PFSK-1 (cell line): ENCODE measurements around the gene LAMP1.

ENCODE experiments used
- FOXP2 ChIP-seq: optimal IDR thresholded peaks from 2 replicates; pipeline ENCODE3; 2011; ENCODE audit warnings: borderline replicate concordance, control low read depth, inconsistent platforms; ENCODE audit not compliant: insufficient read depth; ENCODE audit errors: extremely low read length, extremely low read depth
- POLR2AphosphoS5 ChIP-seq: IDR thresholded peaks from 2 replicates; pipeline ENCODE4 v1.6.1; 2012; ENCODE audit warnings: low read depth, mild to moderate bottlenecking, control low read depth, low read length, moderate library complexity
- SIN3A ChIP-seq: IDR thresholded peaks from 2 replicates; pipeline ENCODE4 v1.6.1; 2012; ENCODE audit warnings: mild to moderate bottlenecking, low read length, moderate library complexity, borderline replicate concordance; ENCODE audit not compliant: insufficient read depth
- TAF1 ChIP-seq: IDR thresholded peaks from 2 replicates; pipeline ENCODE4 v1.6.1; 2012; ENCODE audit warnings: low read length, control low read depth, borderline replicate concordance; ENCODE audit not compliant: insufficient read depth
- TF ChIP-seq, protein P1 (sequence below), 2 experiments: IDR thresholded peaks; 2 replicates each; pipeline versions ENCODE4 v1.6.1 to v1.8.0; 2011 to 2012; ENCODE audit warnings: low read depth in 2 of 2, low read length in 2 of 2, control low read depth in 1 of 2, inconsistent platforms in 1 of 2, mild to moderate bottlenecking in 1 of 2, moderate library complexity in 1 of 2; ENCODE audit not compliant: insufficient read depth in 1 of 2

LAMP1 gene

GRCh38 chr13:113272701-113273181 lies 24.3 kb upstream of the LAMP1 start:
- no peak for TF ChIP-seq POLR2AphosphoS5
- TF ChIP-seq TAF1, result no peak
- no peak for TF ChIP-seq SIN3A
- TF ChIP-seq FOXP2, result no peak
- TF ChIP-seq, protein P1, sequence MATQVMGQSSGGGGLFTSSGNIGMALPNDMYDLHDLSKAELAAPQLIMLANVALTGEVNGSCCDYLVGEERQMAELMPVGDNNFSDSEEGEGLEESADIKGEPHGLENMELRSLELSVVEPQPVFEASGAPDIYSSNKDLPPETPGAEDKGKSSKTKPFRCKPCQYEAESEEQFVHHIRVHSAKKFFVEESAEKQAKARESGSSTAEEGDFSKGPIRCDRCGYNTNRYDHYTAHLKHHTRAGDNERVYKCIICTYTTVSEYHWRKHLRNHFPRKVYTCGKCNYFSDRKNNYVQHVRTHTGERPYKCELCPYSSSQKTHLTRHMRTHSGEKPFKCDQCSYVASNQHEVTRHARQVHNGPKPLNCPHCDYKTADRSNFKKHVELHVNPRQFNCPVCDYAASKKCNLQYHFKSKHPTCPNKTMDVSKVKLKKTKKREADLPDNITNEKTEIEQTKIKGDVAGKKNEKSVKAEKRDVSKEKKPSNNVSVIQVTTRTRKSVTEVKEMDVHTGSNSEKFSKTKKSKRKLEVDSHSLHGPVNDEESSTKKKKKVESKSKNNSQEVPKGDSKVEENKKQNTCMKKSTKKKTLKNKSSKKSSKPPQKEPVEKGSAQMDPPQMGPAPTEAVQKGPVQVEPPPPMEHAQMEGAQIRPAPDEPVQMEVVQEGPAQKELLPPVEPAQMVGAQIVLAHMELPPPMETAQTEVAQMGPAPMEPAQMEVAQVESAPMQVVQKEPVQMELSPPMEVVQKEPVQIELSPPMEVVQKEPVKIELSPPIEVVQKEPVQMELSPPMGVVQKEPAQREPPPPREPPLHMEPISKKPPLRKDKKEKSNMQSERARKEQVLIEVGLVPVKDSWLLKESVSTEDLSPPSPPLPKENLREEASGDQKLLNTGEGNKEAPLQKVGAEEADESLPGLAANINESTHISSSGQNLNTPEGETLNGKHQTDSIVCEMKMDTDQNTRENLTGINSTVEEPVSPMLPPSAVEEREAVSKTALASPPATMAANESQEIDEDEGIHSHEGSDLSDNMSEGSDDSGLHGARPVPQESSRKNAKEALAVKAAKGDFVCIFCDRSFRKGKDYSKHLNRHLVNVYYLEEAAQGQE (IDR thresholded peaks at IDR 0.05; ENCODE audit: insufficient read depth in 1 of 2, low read depth in 2 of 2, low read length in 2 of 2), result no peak

DNA sequence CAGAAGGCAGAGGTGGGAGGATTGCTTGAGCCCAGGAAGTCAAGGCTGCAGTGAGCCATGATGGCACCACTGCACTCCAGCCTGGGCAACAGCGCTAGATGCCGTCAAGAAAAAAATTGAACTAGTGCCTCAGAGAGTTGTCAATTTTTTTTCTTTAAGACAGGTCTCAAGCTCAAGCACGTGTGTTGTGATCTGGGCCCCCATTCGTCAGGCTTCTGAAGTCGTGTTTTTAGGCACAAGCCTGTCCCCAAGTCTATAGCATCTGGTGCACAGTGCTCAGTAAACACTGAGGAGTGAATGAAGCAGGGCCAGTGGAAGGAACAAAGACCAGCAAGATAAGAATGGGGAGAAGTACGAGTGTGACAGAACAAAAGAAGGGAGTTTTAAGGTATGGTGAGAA lies 23.7 kb upstream of the LAMP1 start:
- TF ChIP-seq SIN3A (no peak), TAF1 (no peak), POLR2AphosphoS5 (no peak), FOXP2 (no peak)
- TF ChIP-seq, protein P1 (IDR thresholded peaks at IDR 0.05; ENCODE audit: insufficient read depth in 1 of 2, low read depth in 2 of 2, low read length in 2 of 2), result no peak

DNA sequence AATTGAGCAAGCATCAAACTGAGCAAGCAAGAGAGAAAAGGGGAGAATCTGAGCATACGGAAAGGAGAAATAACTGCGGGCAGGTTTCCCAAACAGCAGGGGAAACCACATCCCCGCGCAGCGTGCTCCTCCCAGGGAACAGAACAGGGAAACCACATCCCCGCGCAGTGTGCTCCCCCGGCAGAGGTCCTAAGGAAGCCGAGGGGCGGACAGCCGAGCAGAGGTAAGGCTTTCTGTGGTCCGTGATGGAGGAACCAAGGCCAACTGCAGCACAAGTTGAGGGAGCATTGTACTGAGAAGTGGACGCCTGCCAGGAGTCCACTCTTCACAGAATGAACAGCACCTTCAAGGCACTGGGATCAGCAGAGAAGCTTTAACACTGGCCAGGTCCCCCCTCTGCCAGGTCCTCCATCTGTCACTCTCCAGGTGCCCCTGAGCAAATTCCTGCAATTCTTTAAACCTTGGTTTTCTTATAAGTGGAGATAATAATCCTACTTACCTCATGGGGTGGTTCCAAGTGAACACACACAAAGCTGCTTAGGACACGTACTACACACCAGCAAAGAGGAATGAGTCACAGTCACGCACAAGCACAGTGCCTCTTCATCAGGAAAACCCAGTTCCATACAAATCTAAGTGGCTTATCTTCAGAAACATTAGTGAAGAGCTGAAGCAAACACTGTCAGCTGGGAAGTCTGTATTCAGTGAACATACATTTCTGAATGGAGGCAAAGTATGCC lies 23.0 kb upstream of the LAMP1 start:
- no peak for TF ChIP-seq SIN3A
- TF ChIP-seq, protein P1 (IDR thresholded peaks at IDR 0.05; ENCODE audit: insufficient read depth in 1 of 2, low read depth in 2 of 2, low read length in 2 of 2), result no peak

DNA sequence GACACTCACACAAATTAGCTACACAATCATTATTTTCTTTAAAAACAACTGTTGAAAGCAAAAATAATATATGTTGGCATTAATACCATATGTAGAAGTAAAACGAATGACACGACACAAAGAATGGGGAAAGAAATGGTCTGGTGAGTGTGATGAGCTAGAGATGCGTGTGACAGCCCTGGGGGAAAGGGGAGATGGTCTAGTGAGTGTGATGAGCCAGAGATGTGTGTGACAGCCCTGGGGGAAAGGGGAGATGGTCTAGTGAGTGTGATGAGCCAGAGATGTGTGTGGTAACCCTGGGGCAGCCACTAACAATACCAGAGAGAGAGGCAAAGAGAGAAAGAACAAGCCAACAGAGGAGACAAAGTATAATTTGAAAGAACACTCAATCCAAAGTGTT lies 22.3 kb upstream of the LAMP1 start:
- TF ChIP-seq, protein P1 (IDR thresholded peaks at IDR 0.05; ENCODE audit: insufficient read depth in 1 of 2, low read depth in 2 of 2, low read length in 2 of 2), result no peak
- no peak for TF ChIP-seq SIN3A

GRCh38 chr13:113275387-113275786 lies 21.7 kb upstream of the LAMP1 start:
- TF ChIP-seq FOXP2 (no peak), SIN3A (no peak), TAF1 (no peak)
